NCI-H2171 (cell line): ENCODE data around the gene IFNAR2.

ENCODE experiments used
- DNase-seq: peaks from one replicate; lab custom pipeline; 2025; lab: John Stamatoyannopoulos, UW

Gene IFNAR2

GRCh38 chr21:33268737-33269441 lies 39.2 kb downstream of the IFNAR2 start:
- DNase-seq: peak; percentile 43

GRCh38 chr21:33270986-33271385 lies 41.2 kb downstream of the IFNAR2 start:
- no peak for DNase-seq

- no peak for DNase-seq
Observed at GRCh38 chr21:33273044-33273443, 43.3 kb downstream of the IFNAR2 start.

GRCh38 chr21:33278721-33279120 lies 49.0 kb downstream of the IFNAR2 start:
- DNase-seq: no peak

- DNase-seq: no peak
Observed at GRCh38 chr21:33279330-33279820, 49.6 kb downstream of the IFNAR2 start.
